Stimulated activated CD4-positive, alpha-beta T cell treated with anti-CD3 and anti-CD28 coated beads, TNF-alpha, amount 100 ng/mL, for 24 hours (primary cell): Measurements from ENCODE around the gene GCM1.

Source experiments
- DNase-seq, 3 experiments: peaks; one replicate each; pipeline ENCODE4 v3.0.0-alpha.2; 2020; ENCODE audit warnings: low read depth in 3 of 3

The GCM1 gene

GRCh38 chr6:53107091-53107490, 41.5 kb downstream of the GCM1 start:
- DNase-seq: no peak

GRCh38 chr6:53104916-53105315, 43.7 kb downstream of the GCM1 start:
- DNase-seq: no peak

DNA sequence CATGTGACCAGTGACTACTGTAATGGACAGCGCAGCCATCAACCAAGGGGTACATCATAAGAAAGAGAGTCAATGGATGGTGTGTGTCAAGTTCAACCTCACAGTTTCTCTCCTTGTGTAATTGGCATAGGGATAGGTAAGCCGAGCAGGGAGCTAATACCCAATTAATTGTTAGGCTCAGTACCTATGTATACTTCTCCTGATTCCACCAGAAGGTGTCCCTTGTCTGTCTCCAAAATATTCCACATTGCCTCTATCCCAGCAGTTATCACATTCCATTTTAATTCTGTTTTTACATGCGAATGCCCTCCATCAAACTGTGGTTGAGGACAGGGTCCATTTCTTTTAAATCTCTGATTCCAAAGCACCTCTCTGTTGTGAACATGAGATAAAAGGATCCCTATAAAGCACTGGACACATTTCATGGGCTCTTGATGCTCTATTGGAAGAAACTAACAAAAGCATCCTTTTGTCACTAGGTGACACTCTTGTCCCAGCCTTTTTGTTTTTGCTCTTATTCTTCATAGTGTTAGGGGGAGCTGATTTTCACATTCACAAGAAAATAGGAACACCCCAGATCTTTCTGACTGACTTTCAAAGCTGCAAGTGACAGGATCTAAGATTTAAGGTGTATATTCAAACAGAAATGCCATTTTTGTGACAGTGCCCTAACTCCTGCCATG, 44.5 kb downstream of the GCM1 start:
- DNase-seq: no peak

DNA sequence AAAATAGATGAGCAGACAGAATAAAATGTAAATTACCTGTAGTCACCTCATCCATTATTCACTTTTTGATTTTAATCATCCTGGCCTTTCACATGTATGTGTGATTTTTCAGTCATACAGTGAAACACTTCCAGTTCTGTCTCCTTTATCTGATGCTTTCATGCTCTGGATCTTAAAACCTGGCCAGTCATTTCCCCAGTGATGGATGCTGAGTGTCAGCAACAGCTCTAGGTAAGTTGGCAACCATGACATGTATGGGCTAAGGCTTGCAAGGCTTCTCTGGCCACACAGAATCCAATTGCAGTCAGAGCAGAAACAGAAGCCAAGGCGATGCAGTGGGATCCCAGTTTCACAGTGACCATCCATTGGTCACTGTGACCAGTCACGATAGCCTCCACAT, 47.6 kb downstream of the GCM1 start:
- no peak for DNase-seq

DNA sequence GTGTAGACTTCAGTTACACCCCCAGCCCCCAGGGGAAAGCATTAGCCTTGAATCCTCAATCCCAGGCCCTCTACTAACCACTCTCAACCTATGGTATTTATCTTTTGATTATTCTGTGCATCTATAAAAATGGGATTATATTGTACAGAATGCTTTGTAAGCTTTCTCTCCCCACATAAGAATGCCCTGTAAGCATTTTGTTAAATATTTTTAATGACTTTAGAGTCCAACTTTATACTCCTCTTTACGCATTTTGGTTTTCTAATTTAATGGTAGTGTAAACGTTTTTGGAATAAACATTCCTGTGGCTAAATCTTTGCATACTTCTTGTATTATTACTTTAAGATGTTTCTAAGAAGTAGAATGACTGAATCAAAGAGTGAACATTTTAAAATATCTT, 48.1 kb downstream of the GCM1 start:
- DNase-seq: no peak

- DNase-seq: no peak
Observed at GRCh38 chr6:53095716-53096115, 52.9 kb downstream of the GCM1 start.

DNA sequence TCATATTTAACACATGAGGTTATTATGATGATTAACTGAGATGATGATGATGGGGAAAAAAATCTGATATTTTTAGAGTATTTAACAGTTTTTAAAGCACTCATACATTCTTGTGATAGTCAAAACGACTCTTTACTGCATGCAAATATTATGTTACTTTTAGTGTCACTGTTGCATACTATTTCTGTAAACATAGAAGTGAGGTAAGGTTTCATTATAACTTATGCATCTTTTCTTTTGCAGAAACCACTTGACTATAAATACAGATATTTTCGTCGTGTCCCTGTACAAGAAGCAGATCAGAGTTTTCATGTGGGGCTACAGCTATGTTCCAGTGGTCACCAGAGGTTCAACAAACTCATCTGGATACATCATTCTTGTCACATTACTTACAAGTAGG, 53.4 kb downstream of the GCM1 start:
- DNase-seq: no peak

DNA sequence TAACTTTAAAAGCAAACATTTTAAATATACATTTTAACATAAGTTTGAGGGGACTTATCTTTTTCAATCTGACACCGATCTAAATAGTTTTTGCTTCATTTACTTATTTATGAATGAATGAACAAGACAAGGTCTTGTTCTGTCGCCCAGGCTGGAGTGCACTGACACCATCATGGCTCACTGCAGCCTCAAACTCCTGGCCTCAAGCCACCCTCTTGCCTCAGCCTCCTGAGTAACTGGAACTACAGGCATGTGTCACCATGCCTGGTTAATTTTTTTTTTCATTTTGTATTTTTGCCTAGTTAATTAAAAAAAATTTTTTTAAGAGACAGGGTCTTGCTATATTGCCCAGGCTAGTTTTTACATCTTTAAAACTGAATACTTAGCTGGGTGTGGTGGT, 58.1 kb downstream of the GCM1 start:
- no peak for DNase-seq

DNA sequence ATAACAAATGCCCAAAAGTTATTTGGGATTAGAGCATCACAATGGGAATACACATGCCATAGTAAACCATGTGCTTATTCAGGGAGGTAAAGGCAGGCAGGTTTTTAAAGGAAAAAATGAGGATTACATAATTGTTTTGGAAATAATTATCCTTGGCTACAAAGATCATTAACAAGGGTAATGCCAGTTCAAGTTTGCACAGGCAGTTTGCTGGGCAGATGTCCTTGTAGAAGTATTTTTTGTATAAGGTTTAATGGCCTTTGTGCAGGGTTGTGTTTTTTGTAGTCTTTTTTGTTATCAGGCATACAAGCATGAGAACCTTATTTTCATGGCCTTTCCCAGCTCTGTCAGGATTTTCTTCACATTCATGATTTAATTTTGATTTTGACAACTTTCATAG, 58.7 kb downstream of the GCM1 start:
- no peak for DNase-seq

DNA sequence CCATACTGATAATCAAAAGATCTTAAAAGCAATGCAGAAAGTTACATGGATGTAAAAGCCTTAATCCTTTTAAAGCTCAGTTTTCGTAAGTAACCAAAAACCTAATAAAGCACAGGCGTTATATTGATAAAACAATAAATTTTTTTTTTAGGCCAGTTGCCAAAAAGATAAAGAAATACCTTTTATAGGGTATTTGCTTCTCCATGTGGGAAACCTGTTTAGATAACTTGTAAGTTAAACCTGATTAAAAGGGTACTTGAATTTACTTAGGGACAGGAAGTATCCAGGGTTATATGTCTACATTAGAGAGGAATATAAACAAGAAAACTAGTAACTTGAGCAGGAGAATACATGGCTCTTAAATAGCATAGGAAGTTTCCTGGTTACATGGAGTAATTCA, 62.3 kb downstream of the GCM1 start:
- DNase-seq: no peak

DNA sequence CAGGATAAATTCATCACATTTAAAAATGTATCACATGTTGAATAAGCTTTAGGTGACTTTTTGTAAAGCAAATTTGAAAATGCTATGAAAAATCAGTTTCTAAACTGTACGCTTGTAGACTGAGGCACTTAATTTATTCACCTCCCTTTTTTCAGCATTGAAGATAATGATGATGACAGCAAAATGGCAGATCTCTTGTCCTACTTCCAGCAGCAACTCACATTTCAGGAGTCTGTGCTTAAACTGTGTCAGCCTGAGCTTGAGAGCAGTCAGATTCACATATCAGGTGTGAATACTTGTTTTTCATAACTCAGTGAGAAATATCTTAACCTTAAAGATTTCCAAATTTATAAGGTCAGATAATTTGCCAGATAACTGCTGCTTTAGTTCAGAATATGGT, 67.8 kb downstream of the GCM1 start:
- no peak for DNase-seq
